ENCODE results near the gene FAAP100.

GRCh38 chr17:81579821-81580321 is 27.7 kb upstream of the FAAP100 start:
- no peak for TF ChIP-seq CTCF (conservative IDR thresholded peaks at IDR 0.05; ENCODE audit: low read length)
- TF ChIP-seq EZH2phosphoT487 (IDR thresholded peaks at IDR 0.05; ENCODE audit: borderline replicate concordance), result no peak

Measured in Loucy (cell line).